ENCODE measurements around the gene CCDC12. TPM values are rescaled to one million over a fixed set of nuclear protein-coding genes. Genes with fewer than 3 reads are reported as not detected.

Gene CCDC12
- total RNA-seq (10 to 100 TPM; 14.0 to 41.5 TPM), polyA plus RNA-seq (ENCODE audit: insufficient read length in 2 of 2) (10 to 100 TPM; 44.1 to 55.8 TPM)
- long read RNA-seq, donor 1, transcript CCDC12-211 (1 exons, 2,412 nt): major isoform, 13 of 52 reads
- long read RNA-seq, donor 1, partial matches to known transcripts: 36 of 52 reads
- long read RNA-seq, donor 1, other reads (novel, unspliced or antisense): 0 of 52 reads
- long read RNA-seq, donor 2, partial matches to known transcripts: 9 of 14 reads
- long read RNA-seq, donor 2, other reads (novel, unspliced or antisense): 0 of 14 reads
- long read RNA-seq, donor 3, partial matches to known transcripts: 9 of 12 reads
- long read RNA-seq, donor 3, other reads (novel, unspliced or antisense): 0 of 12 reads
- long read RNA-seq, donor 4, transcript CCDC12-211 (1 exons, 2,412 nt): major isoform, 24 of 68 reads
- long read RNA-seq, donor 4, partial matches to known transcripts: 34 of 68 reads
- long read RNA-seq, donor 4, other reads (novel, unspliced or antisense): 7 of 68 reads

GRCh38 chr3:46976326-46977190, at the start of gene CCDC12:
CCDC12 (minus strand) TSS chr3:46976745; CDS start chr3:46976732, 13 bp downstream.
- no peaks in the 10 kb centered on the region for H3K36me3 ChIP-seq (ENCODE audit: control insufficient read depth, insufficient read depth, low read length)
- WGBS (ENCODE audit: insufficient coverage): 0% methylated on average over 48 of the region's 64 CpGs
- H3K27me3 ChIP-seq (ENCODE audit: control insufficient read depth, insufficient read depth, low read length): no peaks in the 10 kb centered on the region
- peak; percentile 98 to 100 (median 98) for DNase-seq (ENCODE audit: low read depth in 4 of 6, low spot score in 6 of 6)
- peak within 1 kb of the TSS; percentile 97 for H3K27ac ChIP-seq (ENCODE audit: low read depth, low read length)
- peaks cover 34% of the 10 kb centered on the region for H3K4me1 ChIP-seq (ENCODE audit: control insufficient read depth, insufficient read depth, low read length)
- H3K4me3 ChIP-seq (ENCODE audit: low read depth, low read length): peak within 1 kb of the TSS; percentile 97
- no peaks in the 10 kb centered on the region for H3K9me3 ChIP-seq (ENCODE audit: control insufficient read depth, insufficient read depth, low read length)

- Histone ChIP-seq H3K9me3 (ENCODE audit: control insufficient read depth, insufficient read depth, low read length) (no peaks in the 10 kb centered on the region), H3K27ac (ENCODE audit: low read depth, low read length) (no peak overlapping the region), H3K36me3 (ENCODE audit: control insufficient read depth, insufficient read depth, low read length) (no peaks in the 10 kb centered on the region), H3K4me3 (ENCODE audit: low read depth, low read length) (no peak overlapping the region), H3K27me3 (ENCODE audit: control insufficient read depth, insufficient read depth, low read length) (no peaks in the 10 kb centered on the region), H3K4me1 (ENCODE audit: control insufficient read depth, insufficient read depth, low read length) (no peaks in the 10 kb centered on the region)
- DNase-seq (ENCODE audit: low read depth in 4 of 6, low spot score in 6 of 6): no peak
These were observed 48.4 kb upstream of the CCDC12 start for GRCh38 chr3:47024932-47025331.

- H3K4me1 ChIP-seq (ENCODE audit: control insufficient read depth, insufficient read depth, low read length): no peaks in the 10 kb centered on the region
- no peak overlapping the region for H3K27ac ChIP-seq (ENCODE audit: low read depth, low read length)
- WGBS (ENCODE audit: insufficient coverage): 67% methylated on average over 1 of the region's 1 CpG
- no peak overlapping the region for H3K4me3 ChIP-seq (ENCODE audit: low read depth, low read length)
- DNase-seq (ENCODE audit: low read depth in 4 of 6, low spot score in 6 of 6): peak in 1 of 6 donors; percentile 21
- peaks cover 6% of the 10 kb centered on the region for H3K36me3 ChIP-seq (ENCODE audit: control insufficient read depth, insufficient read depth, low read length)
- no peaks in the 10 kb centered on the region for H3K9me3 ChIP-seq (ENCODE audit: control insufficient read depth, insufficient read depth, low read length)
- no peaks in the 10 kb centered on the region for H3K27me3 ChIP-seq (ENCODE audit: control insufficient read depth, insufficient read depth, low read length)
These were observed 46.1 kb upstream of the CCDC12 start for GRCh38 chr3:47022641-47023071.

GRCh38 chr3:47020311-47020710, 43.8 kb upstream of the CCDC12 start:
- peaks cover 17% of the 10 kb centered on the region for H3K36me3 ChIP-seq (ENCODE audit: control insufficient read depth, insufficient read depth, low read length)
- DNase-seq (ENCODE audit: low read depth in 4 of 6, low spot score in 6 of 6): no peak
- no peaks in the 10 kb centered on the region for H3K27me3 ChIP-seq (ENCODE audit: control insufficient read depth, insufficient read depth, low read length)
- H3K9me3 ChIP-seq (ENCODE audit: control insufficient read depth, insufficient read depth, low read length): no peaks in the 10 kb centered on the region
- H3K27ac ChIP-seq (ENCODE audit: low read depth, low read length): no peak overlapping the region
- no peaks in the 10 kb centered on the region for H3K4me1 ChIP-seq (ENCODE audit: control insufficient read depth, insufficient read depth, low read length)
- 100% methylated on average over 2 of the region's 4 CpGs for WGBS (ENCODE audit: insufficient coverage)
- H3K4me3 ChIP-seq (ENCODE audit: low read depth, low read length): no peak overlapping the region

GRCh38 chr3:47019201-47019600, 42.7 kb upstream of the CCDC12 start:
- H3K4me3 ChIP-seq (ENCODE audit: low read depth, low read length): no peak overlapping the region
- H3K27ac ChIP-seq (ENCODE audit: low read depth, low read length): no peak overlapping the region
- DNase-seq (ENCODE audit: low read depth in 4 of 6, low spot score in 6 of 6): no peak
- H3K4me1 ChIP-seq (ENCODE audit: control insufficient read depth, insufficient read depth, low read length): no peaks in the 10 kb centered on the region
- no peaks in the 10 kb centered on the region for H3K27me3 ChIP-seq (ENCODE audit: control insufficient read depth, insufficient read depth, low read length)
- peaks cover 17% of the 10 kb centered on the region for H3K36me3 ChIP-seq (ENCODE audit: control insufficient read depth, insufficient read depth, low read length)
- H3K9me3 ChIP-seq (ENCODE audit: control insufficient read depth, insufficient read depth, low read length): no peaks in the 10 kb centered on the region
- no CpG with 5 or more reads among the region's 1 CpG for WGBS (ENCODE audit: insufficient coverage)

GRCh38 chr3:47018269-47018611, 41.7 kb upstream of the CCDC12 start:
- Histone ChIP-seq H3K4me3 (ENCODE audit: low read depth, low read length) (no peak overlapping the region), H3K4me1 (ENCODE audit: control insufficient read depth, insufficient read depth, low read length) (no peaks in the 10 kb centered on the region), H3K27me3 (ENCODE audit: control insufficient read depth, insufficient read depth, low read length) (no peaks in the 10 kb centered on the region), H3K9me3 (ENCODE audit: control insufficient read depth, insufficient read depth, low read length) (no peaks in the 10 kb centered on the region), H3K27ac (ENCODE audit: low read depth, low read length) (no peak overlapping the region), H3K36me3 (ENCODE audit: control insufficient read depth, insufficient read depth, low read length) (peaks cover 19% of the 10 kb centered on the region)
- DNase-seq (ENCODE audit: low read depth in 4 of 6, low spot score in 6 of 6): no peak

GRCh38 chr3:47017504-47018268, 41.1 kb upstream of the CCDC12 start:
- Histone ChIP-seq H3K27me3 (ENCODE audit: control insufficient read depth, insufficient read depth, low read length) (no peaks in the 10 kb centered on the region), H3K4me1 (ENCODE audit: control insufficient read depth, insufficient read depth, low read length) (no peaks in the 10 kb centered on the region), H3K36me3 (ENCODE audit: control insufficient read depth, insufficient read depth, low read length) (peaks cover 24% of the 10 kb centered on the region), H3K4me3 (ENCODE audit: low read depth, low read length) (no peak overlapping the region), H3K27ac (ENCODE audit: low read depth, low read length) (no peak overlapping the region), H3K9me3 (ENCODE audit: control insufficient read depth, insufficient read depth, low read length) (no peaks in the 10 kb centered on the region)
- WGBS (ENCODE audit: insufficient coverage): 91% methylated on average over 4 of the region's 6 CpGs
- DNase-seq (ENCODE audit: low read depth in 4 of 6, low spot score in 6 of 6): no peak

- no CpG with 5 or more reads among the region's 1 CpG for WGBS (ENCODE audit: insufficient coverage)
These were observed 40.4 kb upstream of the CCDC12 start for GRCh38 chr3:47016934-47017435.

More at GRCh38 chr3:47016934-47017435, 40.4 kb upstream of the CCDC12 start:
- DNase-seq (ENCODE audit: low read depth in 4 of 6, low spot score in 6 of 6): no peak
- H3K4me1 ChIP-seq (ENCODE audit: control insufficient read depth, insufficient read depth, low read length): no peaks in the 10 kb centered on the region
- H3K4me3 ChIP-seq (ENCODE audit: low read depth, low read length): no peak overlapping the region
- no peaks in the 10 kb centered on the region for H3K27me3 ChIP-seq (ENCODE audit: control insufficient read depth, insufficient read depth, low read length)
- no peak overlapping the region for H3K27ac ChIP-seq (ENCODE audit: low read depth, low read length)
- H3K36me3 ChIP-seq (ENCODE audit: control insufficient read depth, insufficient read depth, low read length): peaks cover 29% of the 10 kb centered on the region
- H3K9me3 ChIP-seq (ENCODE audit: control insufficient read depth, insufficient read depth, low read length): no peaks in the 10 kb centered on the region
